ENCODE measurements around the gene ADAMTSL4.

- TF ChIP-seq CTCF (IDR thresholded peaks at IDR 0.05) = no peak
- TF ChIP-seq POLR2A (IDR thresholded peaks at IDR 0.05) = no peak
These were observed 13.5 kb downstream of the ADAMTSL4 start for GRCh38 chr1:150562446-150563339.
